ENCODE results near the gene FBRS.

DNA sequence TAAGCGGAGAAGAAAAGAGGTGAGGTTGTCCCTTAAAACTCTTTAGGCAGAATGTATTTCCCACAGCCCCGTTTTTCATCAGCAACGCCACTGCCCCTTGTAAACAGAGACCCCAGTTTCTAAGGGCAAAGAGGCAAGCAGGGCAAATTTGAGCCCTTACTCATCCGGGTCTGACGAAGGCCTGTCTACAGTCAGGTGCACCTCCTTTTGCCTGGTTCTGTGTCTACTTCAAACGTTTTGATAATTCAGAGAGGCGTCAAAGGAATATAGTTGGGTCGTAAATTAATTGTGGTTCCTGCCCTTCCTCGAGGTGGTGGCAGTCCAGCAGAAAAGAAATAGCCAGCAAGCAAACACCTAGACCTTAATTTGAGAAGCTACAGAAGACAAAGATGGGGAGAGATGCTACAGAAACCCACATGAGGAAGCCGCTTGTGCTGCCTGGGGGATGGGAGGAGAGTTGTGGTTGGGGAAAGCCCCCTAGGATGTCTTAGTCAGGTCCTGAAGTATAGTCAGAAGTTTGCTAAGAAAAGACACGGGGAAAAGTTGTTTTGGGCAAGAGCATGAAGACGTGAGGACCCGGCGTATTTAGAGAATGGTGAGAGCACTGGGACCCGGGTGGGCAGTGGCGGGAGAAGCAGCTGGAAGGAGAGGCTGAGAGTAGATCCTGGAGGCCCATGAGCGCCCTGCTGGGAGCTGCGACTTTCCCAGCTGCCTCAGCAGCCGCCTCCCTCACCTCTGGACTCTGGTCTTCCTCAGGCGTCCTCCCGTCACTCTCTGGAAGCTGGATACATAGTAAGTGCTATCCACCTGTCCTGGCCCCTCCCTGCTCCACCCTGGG is 2.4 kb downstream of the FBRS start:
- TF ChIP-seq POLR2A (IDR thresholded peaks at IDR 0.05), result no peak
- TF ChIP-seq, protein P1, sequence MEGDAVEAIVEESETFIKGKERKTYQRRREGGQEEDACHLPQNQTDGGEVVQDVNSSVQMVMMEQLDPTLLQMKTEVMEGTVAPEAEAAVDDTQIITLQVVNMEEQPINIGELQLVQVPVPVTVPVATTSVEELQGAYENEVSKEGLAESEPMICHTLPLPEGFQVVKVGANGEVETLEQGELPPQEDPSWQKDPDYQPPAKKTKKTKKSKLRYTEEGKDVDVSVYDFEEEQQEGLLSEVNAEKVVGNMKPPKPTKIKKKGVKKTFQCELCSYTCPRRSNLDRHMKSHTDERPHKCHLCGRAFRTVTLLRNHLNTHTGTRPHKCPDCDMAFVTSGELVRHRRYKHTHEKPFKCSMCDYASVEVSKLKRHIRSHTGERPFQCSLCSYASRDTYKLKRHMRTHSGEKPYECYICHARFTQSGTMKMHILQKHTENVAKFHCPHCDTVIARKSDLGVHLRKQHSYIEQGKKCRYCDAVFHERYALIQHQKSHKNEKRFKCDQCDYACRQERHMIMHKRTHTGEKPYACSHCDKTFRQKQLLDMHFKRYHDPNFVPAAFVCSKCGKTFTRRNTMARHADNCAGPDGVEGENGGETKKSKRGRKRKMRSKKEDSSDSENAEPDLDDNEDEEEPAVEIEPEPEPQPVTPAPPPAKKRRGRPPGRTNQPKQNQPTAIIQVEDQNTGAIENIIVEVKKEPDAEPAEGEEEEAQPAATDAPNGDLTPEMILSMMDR (IDR thresholded peaks at IDR 0.05), result no peak
